ENCODE results near the gene TRDMT1. TPM values are rescaled to one million over a fixed set of nuclear protein-coding genes. Genes with fewer than 3 reads are reported as not detected.

The TRDMT1 gene
- total and polyA plus RNA-seq, 2 donors (not counting 1 experiment from before 2014, with no cell fraction given) = 3.0 to 20.4 TPM

DNA sequence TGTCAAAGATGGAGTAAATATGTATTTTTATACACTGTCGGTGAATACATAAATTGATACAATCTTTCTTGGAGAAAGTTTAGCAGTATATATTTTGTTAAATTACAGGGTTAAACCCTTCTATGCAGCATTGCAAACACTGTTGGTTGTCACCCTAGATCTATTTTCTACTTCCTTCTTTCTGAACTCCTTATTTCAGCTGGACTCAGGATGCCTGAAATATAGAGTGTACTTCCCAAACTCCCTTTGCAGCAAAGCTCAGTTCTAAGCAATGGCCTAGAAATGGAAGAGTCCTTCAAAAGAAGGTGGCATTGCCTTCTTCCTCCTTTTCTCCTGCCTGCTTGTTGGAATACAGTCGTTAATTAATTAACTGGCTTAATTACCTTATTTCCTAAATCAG, 92.4 kb downstream of the TRDMT1 start:
- POLR2A ChIA-PET = no interaction called here

DNA sequence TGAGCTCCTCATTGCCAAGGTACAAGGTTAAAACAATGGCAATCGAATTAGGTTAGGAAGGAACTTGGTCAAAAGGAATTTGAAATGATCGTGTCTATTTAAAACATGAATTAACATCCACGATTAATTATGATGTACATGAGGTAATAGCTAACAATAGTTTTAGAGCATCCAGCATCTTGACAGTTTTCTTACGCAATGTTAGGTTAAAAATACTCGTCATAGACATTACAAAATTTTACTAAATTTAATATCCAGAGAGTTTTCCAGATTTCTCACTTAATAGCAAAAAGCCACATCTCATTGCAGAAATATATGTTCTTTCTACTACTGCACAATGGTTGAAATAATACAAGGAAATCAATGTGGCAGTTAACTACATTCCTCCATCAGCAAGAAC, 94.5 kb downstream of the TRDMT1 start:
- no CpG with 5 or more reads among the region's 5 CpGs for WGBS (ENCODE audit: insufficient coverage)
- ChIA-PET CTCF (no interaction called here), POLR2A (no interaction called here)
- H3K27ac Mint-ChIP-seq = no peak overlapping the region
- no peaks in the 10 kb centered on the region for H3K27me3 ChIP-seq (replicated peaks in 1 of 4; ENCODE audit: control extremely low read depth in 1 of 4, control insufficient read depth in 3 of 4, insufficient read depth in 4 of 4, low read length in 3 of 4)
- H3K9me3 Mint-ChIP-seq (ENCODE audit: insufficient read depth) = no peaks in the 10 kb centered on the region
- ATAC-seq (ENCODE audit: low read depth) = no peak
- H3K4me1 Mint-ChIP-seq = no peaks in the 10 kb centered on the region
- intact Hi-C loops (cut with micrococcal nuclease) = no loop called here
- TF ChIP-seq, protein P1, sequence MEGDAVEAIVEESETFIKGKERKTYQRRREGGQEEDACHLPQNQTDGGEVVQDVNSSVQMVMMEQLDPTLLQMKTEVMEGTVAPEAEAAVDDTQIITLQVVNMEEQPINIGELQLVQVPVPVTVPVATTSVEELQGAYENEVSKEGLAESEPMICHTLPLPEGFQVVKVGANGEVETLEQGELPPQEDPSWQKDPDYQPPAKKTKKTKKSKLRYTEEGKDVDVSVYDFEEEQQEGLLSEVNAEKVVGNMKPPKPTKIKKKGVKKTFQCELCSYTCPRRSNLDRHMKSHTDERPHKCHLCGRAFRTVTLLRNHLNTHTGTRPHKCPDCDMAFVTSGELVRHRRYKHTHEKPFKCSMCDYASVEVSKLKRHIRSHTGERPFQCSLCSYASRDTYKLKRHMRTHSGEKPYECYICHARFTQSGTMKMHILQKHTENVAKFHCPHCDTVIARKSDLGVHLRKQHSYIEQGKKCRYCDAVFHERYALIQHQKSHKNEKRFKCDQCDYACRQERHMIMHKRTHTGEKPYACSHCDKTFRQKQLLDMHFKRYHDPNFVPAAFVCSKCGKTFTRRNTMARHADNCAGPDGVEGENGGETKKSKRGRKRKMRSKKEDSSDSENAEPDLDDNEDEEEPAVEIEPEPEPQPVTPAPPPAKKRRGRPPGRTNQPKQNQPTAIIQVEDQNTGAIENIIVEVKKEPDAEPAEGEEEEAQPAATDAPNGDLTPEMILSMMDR (IDR thresholded peaks at IDR 0.05) = no peak
- no peak for TF ChIP-seq EZH2 (IDR thresholded peaks at IDR 0.05; ENCODE audit: borderline replicate concordance, insufficient read depth, low read depth, low read length, poor library complexity, severe bottlenecking)
- no peak overlapping the region for H3K4me3 Mint-ChIP-seq
- H4K20me1 ChIP-seq (ENCODE audit: control insufficient read depth, insufficient read depth, low read length, poor library complexity, severe bottlenecking) = no peaks in the 10 kb centered on the region
- no peak overlapping the region for H3K4me3 ChIP-seq (ENCODE audit: control extremely low read depth in 1 of 5, extremely low read depth in 1 of 5, insufficient read depth in 1 of 5, low read depth in 2 of 5, low read length in 4 of 5)
- no peak overlapping the region for H3K9ac ChIP-seq (ENCODE audit: low read length)
- H3K79me2 ChIP-seq (ENCODE audit: control insufficient read depth, insufficient read depth, low read length) = no peaks in the 10 kb centered on the region
- no peaks in the 10 kb centered on the region for H3K27me3 Mint-ChIP-seq
- no peak for DNase-seq
- no peaks in the 10 kb centered on the region for H3K36me3 ChIP-seq (replicated peaks in 1 of 2; ENCODE audit: control extremely low read depth in 1 of 2, control insufficient read depth in 1 of 2, extremely low read depth in 1 of 2, insufficient read depth in 2 of 2, low read length in 1 of 2)
- H2AFZ ChIP-seq (ENCODE audit: insufficient read depth, low read depth, low read length, poor library complexity, severe bottlenecking) = no peak overlapping the region
- no peaks in the 10 kb centered on the region for H3K4me1 ChIP-seq (ENCODE audit: control insufficient read depth in 2 of 2, insufficient read depth in 2 of 2, low read length in 2 of 2)
- no peaks in the 10 kb centered on the region for H3K9me3 ChIP-seq (ENCODE audit: control extremely low read depth in 1 of 3, control insufficient read depth in 2 of 3, insufficient read depth in 1 of 3, low read length in 2 of 3)
- H3K4me2 ChIP-seq (replicated peaks; ENCODE audit: low read depth, low read length, poor library complexity, severe bottlenecking) = no peak overlapping the region
- no peak overlapping the region for H3K27ac ChIP-seq (ENCODE audit: low read length in 2 of 2)

More for the DNA sequence above, 92.4 kb downstream of the TRDMT1 start:
- H3K4me3 Mint-ChIP-seq = no peak overlapping the region
- Histone ChIP-seq H4K20me1 (ENCODE audit: control insufficient read depth, insufficient read depth, low read length, poor library complexity, severe bottlenecking) (no peaks in the 10 kb centered on the region), H3K9me3 (ENCODE audit: control extremely low read depth in 1 of 3, control insufficient read depth in 2 of 3, insufficient read depth in 1 of 3, low read length in 2 of 3) (no peaks in the 10 kb centered on the region), H3K9ac (ENCODE audit: low read length) (no peak overlapping the region), H3K4me2 (replicated peaks; ENCODE audit: low read depth, low read length, poor library complexity, severe bottlenecking) (no peak overlapping the region), H3K27ac (ENCODE audit: low read length in 2 of 2) (no peak overlapping the region), H3K4me3 (ENCODE audit: control extremely low read depth in 1 of 5, extremely low read depth in 1 of 5, insufficient read depth in 1 of 5, low read depth in 2 of 5, low read length in 4 of 5) (no peak overlapping the region), H3K79me2 (ENCODE audit: control insufficient read depth, insufficient read depth, low read length) (no peaks in the 10 kb centered on the region), H3K4me1 (ENCODE audit: control insufficient read depth in 2 of 2, insufficient read depth in 2 of 2, low read length in 2 of 2) (no peaks in the 10 kb centered on the region), H3K36me3 (replicated peaks in 1 of 2; ENCODE audit: control extremely low read depth in 1 of 2, control insufficient read depth in 1 of 2, extremely low read depth in 1 of 2, insufficient read depth in 2 of 2, low read length in 1 of 2) (no peaks in the 10 kb centered on the region), H3K27me3 (replicated peaks in 1 of 4; ENCODE audit: control extremely low read depth in 1 of 4, control insufficient read depth in 3 of 4, insufficient read depth in 4 of 4, low read length in 3 of 4) (no peaks in the 10 kb centered on the region), H2AFZ (ENCODE audit: insufficient read depth, low read depth, low read length, poor library complexity, severe bottlenecking) (no peak overlapping the region)
- TF ChIP-seq, protein P1 (IDR thresholded peaks at IDR 0.05) = no peak
- TF ChIP-seq EZH2 (IDR thresholded peaks at IDR 0.05; ENCODE audit: borderline replicate concordance, insufficient read depth, low read depth, low read length, poor library complexity, severe bottlenecking) = no peak
- H3K9me3 Mint-ChIP-seq (ENCODE audit: insufficient read depth) = no peaks in the 10 kb centered on the region
- H3K4me1 Mint-ChIP-seq = no peaks in the 10 kb centered on the region
- DNase-seq (no peak), ATAC-seq (ENCODE audit: low read depth) (no peak)
- no CpG with 5 or more reads among the region's 2 CpGs for WGBS (ENCODE audit: insufficient coverage)
- intact Hi-C loops (cut with micrococcal nuclease) = no loop called here
- no peak overlapping the region for H3K27ac Mint-ChIP-seq
- H3K27me3 Mint-ChIP-seq = no peaks in the 10 kb centered on the region
- CTCF ChIA-PET = no interaction called here

Data from B cell (primary cell).